ENCODE results near the gene ACOT13.
"Not testable (repeated sequence)": the region's sequence is repeated elsewhere in the genome, so short reads cannot be mapped to it uniquely, and the experiment has no call there.

ACOT13 gene

DNA sequence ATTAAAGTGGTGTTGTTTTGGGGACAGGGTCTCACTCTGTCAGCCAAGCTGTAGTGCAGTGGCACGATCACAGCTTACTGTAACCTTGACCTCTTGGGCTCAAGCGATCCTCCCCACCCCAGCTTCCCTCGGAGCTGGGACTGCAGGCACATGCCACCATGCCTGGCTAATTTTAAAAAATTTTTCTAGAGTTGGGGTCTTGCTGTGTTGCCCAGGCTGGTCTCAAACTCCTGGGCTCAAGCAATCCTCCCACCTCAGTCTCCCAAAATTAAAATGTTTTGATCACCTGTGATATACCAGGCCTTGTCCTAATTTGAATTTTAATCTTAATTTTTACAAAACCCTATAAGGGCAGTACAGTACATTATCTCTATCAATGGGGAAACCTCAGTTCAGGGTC is 25.5 kb downstream of the ACOT13 start:
- no peak for DNase-seq (ENCODE audit: low read depth in 2 of 2)

- DNase-seq (ENCODE audit: low read depth in 2 of 2), result no peak
Measured at GRCh38 chr6:24692848-24693592, 26.1 kb downstream of the ACOT13 start.

DNA sequence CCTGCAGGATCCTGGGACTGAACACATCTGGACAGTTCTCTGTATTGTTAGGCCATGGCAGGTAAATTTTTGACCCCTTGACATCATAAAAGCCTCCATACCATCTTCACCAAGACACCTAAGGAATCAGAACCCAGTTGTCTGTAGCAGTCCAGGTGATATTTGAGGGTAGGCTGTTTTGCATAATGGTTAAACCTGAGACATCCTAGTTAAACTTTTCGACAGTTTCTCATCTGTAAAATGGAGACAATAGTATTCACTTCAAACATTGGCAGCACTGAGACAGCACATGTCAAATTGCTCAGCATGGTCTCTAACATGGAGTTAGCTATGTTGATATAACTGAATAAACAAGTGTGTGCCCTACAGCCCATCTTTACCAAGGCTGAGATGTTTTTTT is 27.3 kb downstream of the ACOT13 start:
- no peak for DNase-seq (ENCODE audit: low read depth in 2 of 2)

- DNase-seq (ENCODE audit: low read depth in 2 of 2), result peak; percentile 16 to 24
Measured at GRCh38 chr6:24695635-24696034, 28.8 kb downstream of the ACOT13 start.

GRCh38 chr6:24696097-24696496 is 29.2 kb downstream of the ACOT13 start:
- no peak for DNase-seq (ENCODE audit: low read depth in 2 of 2)

DNA sequence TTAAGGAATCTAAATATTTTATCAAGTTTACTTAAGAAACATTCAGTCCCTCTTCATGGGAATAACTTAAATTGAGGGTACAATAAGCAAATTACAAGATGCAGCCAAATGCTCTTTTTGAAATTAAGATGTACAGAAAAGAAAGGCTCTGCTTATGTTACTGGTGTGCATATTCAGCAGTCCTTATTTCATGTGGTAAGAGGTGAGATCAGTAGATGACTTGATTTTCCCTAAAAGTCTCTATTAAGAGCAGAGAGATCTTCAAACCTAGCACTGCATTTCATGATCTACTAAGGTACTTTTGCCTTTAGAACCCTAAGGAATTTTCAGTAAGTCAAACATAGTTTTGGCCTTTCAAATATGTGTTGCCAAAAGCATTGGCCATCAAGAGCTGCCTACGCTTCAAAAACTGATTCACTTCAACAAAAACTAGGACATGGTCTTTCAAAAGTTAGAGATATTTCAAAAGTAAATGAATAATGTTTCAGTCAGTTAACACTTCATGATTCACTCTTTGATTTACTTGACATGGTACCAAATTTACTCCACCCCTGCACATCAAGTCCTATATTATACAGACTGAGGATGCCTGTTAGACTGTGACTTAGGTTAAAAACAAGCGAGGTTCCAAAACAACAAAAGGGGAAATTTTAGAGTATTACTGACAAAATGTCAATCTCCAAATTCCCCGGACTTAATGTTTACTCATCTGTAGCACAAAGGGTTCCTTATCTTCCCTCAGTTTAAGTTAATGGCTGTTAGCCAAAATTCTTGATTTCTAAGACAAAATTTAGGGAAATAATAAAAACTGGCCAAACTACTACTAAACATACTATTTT is 32.9 kb downstream of the ACOT13 start:
- no peak for DNase-seq (ENCODE audit: low read depth in 2 of 2)

DNA sequence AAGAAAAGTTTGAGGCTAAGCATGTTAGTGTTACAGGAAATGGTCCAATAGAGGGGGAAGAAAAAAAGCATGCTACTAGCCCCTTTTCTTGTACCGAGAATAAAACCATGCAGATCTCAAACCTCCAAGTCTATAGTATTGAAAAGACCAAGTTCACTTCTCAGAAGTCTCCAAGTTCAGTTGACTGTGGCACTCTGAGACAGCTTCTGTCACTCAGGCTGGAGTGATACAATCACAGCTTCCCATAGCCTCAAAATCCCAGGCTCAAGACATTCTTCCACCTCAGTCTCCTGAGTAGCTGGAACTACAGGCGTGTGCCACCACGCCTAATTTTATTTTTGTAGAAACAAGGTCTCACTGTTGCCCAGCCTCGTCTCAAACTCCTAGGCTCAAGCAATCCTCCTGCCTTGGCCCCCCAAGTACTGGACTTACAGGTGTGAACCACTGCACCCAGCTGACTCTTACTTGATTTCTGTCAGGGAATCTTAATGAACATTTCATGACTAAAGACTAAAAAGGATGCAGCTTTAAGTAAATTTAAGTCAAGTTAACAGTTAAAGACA is 35.9 kb downstream of the ACOT13 start:
- DNase-seq (ENCODE audit: low read depth in 2 of 2), result no peak

DNA sequence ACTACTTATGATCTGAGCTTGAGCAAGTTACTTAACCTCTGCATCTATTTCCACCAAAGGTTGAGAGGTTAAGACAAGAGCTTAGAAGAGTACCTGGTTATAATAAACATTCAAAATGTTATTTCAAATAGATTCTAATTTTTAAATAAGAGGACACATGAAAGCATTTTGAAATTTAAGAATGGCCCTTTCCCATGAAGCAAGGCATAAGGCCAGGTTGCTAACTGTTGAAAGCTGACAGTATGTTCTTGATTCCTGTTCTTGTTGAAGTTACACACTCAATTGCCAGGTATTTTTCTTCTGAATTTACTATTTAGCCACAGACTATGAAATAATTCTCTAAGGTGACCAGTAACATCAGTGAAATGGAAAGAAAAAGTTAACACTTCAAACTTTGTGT is 37.6 kb downstream of the ACOT13 start:
- DNase-seq (ENCODE audit: low read depth in 2 of 2), result no peak

DNA sequence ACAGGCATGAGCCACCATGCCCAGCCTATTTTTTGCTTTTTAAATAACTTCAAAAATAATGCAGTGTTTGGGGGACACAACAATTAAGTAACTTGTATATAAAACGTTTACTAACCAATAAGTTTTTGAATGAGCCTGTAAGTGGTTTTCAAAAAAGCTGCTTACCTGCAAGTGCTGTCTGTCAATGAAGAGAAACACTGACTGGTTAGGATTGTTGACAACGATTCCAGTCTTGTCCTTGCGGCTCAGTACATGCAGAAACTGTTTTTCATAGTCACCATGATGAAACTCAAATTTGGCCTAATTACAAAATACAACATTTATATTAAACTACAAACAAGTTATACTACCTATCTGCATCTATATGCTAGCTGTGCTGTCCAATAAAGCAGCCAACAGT is 41.7 kb downstream of the ACOT13 start:
- DNase-seq (ENCODE audit: low read depth in 2 of 2), result no peak

- no peak for DNase-seq (ENCODE audit: low read depth in 2 of 2)
Measured at GRCh38 chr6:24709014-24709711, 42.3 kb downstream of the ACOT13 start.

- DNase-seq (ENCODE audit: low read depth in 2 of 2), result no peak
Measured at GRCh38 chr6:24710519-24711303, 43.8 kb downstream of the ACOT13 start.

DNA sequence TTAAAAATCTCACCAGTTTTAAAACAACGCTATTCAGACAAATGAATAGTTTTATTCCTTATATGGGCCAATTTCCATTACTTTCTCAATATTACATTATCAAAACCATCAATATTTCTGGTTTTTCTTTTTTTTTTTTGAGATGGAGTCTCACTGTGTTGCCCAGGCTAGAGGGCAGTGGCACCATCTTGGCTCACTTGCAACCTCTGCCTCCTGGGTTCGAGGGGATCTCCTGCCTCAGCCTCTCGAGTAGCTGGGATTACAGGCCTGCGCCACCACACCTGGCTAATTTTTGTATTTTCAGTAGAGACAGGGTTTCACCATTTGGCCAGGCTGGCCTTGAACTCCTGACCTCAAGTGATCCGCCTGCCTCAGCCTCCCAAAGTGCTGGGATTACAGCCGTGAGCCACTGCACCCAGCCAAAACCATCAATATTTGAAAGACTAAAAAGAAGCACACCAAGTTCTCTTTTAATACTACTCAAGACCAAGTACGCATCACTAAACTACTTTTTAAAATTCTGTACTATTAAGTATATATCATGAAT is 49.8 kb downstream of the ACOT13 start:
- DNase-seq (ENCODE audit: low read depth in 2 of 2), result not testable (repeated sequence)

DNA sequence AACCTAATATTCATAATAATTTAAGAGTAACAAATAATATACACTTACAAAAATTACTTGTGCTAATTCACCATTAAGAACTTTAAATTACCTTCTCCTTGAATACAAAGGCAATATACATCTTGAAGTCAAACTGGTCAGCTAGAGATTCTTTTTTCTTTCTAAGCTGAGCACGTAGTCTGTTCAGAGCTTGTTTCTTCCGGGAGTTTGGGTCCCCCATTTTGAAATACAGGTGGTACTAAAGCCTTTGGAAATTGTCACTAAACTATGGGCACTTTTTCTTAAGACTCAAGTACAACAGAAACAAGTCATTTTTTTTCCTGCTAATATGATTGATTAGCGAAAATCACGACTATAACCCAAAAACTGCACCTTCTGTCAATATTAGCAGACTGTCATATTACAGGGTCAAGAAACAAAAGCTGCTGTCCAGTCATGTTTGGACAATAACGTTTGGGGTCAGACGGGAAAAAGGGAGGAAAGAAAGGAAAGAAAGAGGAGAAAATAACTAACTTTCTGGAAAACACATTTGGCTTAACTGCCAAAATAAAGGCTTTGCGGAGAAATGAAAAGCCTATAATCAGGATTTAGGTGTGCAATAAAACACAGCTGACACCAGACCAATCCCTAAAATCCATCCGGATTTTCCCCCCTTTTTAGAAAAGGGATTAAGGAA is 51.7 kb downstream of the ACOT13 start:
- DNase-seq (ENCODE audit: low read depth in 2 of 2), result no peak

DNA sequence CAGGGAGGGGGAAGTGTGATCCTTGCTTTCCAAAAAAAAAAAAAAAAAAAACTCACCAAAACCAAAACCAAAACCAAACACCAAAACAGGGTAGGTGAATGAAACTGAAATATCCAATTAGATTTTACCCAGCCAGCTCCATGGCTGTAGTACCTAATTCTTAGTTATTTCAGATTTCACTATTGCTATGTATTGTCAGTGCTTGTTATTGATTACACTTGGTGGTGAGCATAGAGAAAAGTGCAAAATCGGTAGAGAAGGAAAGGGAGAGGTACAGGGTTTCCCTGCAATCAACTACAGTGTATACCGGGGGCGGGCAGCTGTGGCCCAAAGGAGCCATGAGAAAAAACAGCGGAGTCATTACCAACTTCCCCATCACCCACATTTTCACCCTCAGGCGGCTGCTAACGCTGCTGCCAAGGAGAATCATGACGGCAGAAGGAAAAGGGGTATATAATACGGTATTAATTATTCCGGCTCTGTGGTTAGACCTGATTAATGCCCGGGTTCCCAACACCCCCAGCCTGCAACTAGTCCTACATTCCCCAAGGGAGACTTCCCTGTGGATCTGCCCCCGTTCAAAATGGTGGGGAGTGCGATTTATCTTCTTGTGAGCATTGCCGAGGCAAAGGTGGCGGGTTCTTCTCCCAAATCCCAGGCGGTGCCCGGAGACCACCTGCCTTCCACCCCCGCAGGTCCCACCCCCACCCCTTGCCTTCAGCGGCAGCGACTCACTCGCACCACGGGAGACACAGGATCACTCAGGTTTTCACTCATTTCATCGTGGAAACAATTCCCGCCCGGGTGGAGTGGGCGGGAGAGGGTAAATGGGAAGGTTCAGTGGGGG is 52.5 kb downstream of the ACOT13 start, which contains the start of gene C6orf62:
TSS of gene C6orf62 (minus strand) at position 30 of the 847 bp plus-strand sequence. CDS start 486 bp downstream, outside the sequence.
- DNase-seq (ENCODE audit: low read depth in 2 of 2), result peak; percentile 48 to 52

GRCh38 chr6:24720131-24720603 is 53.3 kb downstream of the ACOT13 start:
- peak; percentile 58 to 69 for DNase-seq (ENCODE audit: low read depth in 2 of 2)

GRCh38 chr6:24720604-24721460 is 54.0 kb downstream of the ACOT13 start:
- peak; percentile 99 to 100 for DNase-seq (ENCODE audit: low read depth in 2 of 2)

DNA sequence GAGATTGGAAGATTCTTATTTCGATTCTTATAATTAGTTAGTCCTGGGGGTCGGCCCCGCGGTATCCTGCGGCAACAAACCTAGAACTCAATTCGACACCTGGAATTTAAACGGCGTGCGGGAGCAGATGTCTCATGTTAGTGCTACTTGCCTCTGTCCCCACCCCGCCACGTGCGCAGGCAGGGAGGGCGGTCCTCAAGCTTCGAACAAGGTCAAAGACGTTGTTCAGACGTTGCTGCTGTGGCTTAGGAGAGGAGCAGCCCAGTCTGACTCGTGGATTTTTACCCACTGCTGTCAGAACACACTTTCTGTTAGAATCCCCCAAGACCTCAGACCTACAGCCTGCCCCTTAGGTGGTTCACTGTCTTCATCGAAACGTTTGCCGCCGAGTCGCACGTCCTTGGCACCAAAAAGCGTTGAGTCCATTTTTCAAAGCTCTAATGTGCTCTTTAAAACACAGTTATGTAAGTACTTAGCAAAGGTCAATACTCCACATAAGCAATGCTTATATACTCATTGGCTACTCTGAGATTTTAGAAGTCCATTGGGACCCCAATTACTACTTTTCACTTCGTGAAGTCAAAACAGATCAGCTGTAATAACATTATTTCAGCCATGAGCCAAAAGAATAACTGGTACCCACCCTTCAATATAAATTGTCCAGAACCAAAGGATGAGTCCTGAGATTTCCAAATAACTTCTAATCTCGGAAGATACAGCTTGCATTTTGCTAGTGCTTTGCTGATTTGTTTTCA is 54.8 kb downstream of the ACOT13 start:
- DNase-seq (ENCODE audit: low read depth in 2 of 2), result no peak

- DNase-seq (ENCODE audit: low read depth in 2 of 2), result no peak
Measured at GRCh38 chr6:24723270-24723669, 56.4 kb downstream of the ACOT13 start.
